SH-SY5Y (cell line): ENCODE results near the gene ATM.

Source experiments
- GATA2 ChIP-seq: IDR thresholded peaks from 2 replicates; pipeline ENCODE4 v1.6.1; 2011; ENCODE audit warnings: mild to moderate bottlenecking, low read depth, low read length
- GATA3 ChIP-seq: IDR thresholded peaks from 2 replicates; pipeline ENCODE4 v1.6.1; 2011; ENCODE audit warnings: low read depth, mild to moderate bottlenecking, low read length, moderate library complexity

DNA sequence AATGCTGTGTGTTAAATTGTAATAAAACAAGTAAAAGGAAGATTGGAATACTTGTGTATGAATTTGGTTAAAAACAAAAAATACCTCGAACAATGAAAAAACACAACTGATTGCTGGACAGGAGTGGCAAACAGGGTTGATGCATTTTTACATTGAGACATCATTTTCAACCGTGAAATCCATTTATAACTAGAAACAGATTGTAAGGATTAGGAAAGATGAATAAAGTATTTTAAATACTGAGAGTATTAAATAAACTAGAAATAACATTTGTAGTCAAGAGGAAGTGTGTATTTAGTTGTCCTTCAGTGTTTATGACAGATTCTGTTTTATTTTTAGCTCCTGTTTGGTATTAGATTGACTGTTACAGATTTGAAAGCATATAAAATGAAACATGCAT lies 5.4 kb downstream of the ATM start:
- no peak for TF ChIP-seq GATA2
- no peak for TF ChIP-seq GATA3
